IMR-90 (cell line): Measurements from ENCODE around the gene HBM. TPM values are rescaled to one million over a fixed set of nuclear protein-coding genes. Genes with fewer than 3 reads are reported as not detected.
A peak's percentile ranks its signal among the peaks of the same experiment; 100 is the strongest.

Experiments
- ATAC-seq: fragments of 200-7000 bp; cut with Tn5 transposase; 2 replicates; pipeline ENCODE4 v1.9.1; 2020; ENCODE audit warnings: low read depth, mild to moderate bottlenecking, moderate library complexity
- BruUV-seq: library from RNA; stranded (reverse); fragments of 400-500 nt; replicated peaks from 2 replicates; lab custom pipeline; 2021; lab: Mats Ljungman, UMichigan
- CTCF ChIA-PET: fragments of 300-600 bp; formaldehyde crosslinking; extraction: SDS; loops from one replicate; lab custom pipeline; 2021; ENCODE audit warnings: antibody characterized with exemption; lab: Yijun Ruan, JAX
- POLR2A ChIA-PET: fragments of 300-600 bp; sonication (Branson Sonifier 250); formaldehyde crosslinking; loops from one replicate; lab custom pipeline; 2022; ENCODE audit warnings: antibody characterized with exemption; ENCODE audit not compliant: unreplicated experiment; lab: Charles Lee
- DNase-seq: peaks from one replicate; pipeline ENCODE4 v3.0.0; 2013
- H2AFZ ChIP-seq: replicated peaks from 2 replicates; pipeline ENCODE3; 2013; ENCODE audit warnings: low read length, mild to moderate bottlenecking; ENCODE audit not compliant: poor library complexity
- H2AK5ac ChIP-seq: 2 replicates; pipeline ENCODE4 v1.6.1; 2013; ENCODE audit warnings: low read depth, low read length, inconsistent platforms
- H2AK9ac ChIP-seq: replicated peaks from 2 replicates; pipeline ENCODE3; 2013; ENCODE audit warnings: mild to moderate bottlenecking, low read depth, low read length, moderate library complexity; ENCODE audit not compliant: poor library complexity
- H2BK120ac ChIP-seq: 2 replicates; pipeline ENCODE4 v1.6.1; 2013; ENCODE audit warnings: low read depth, low read length, inconsistent platforms
- H2BK15ac ChIP-seq: 3 replicates; pipeline ENCODE4 v1.6.1; 2013; ENCODE audit warnings: low read depth, low read length, inconsistent platforms
- H2BK20ac ChIP-seq: 2 replicates; pipeline ENCODE4 v1.6.1; 2013; ENCODE audit warnings: low read depth, mild to moderate bottlenecking, inconsistent platforms, low read length, moderate library complexity
- H2BK5ac ChIP-seq: 2 replicates; pipeline ENCODE4 v1.6.1; 2013; ENCODE audit warnings: mild to moderate bottlenecking, low read depth, low read length, inconsistent platforms; ENCODE audit not compliant: poor library complexity, severe bottlenecking
- H3K14ac ChIP-seq: replicated peaks from 2 replicates; pipeline ENCODE4 v1.6.1; 2013; ENCODE audit warnings: low read depth, low read length, inconsistent platforms
- H3K18ac ChIP-seq: 2 replicates; pipeline ENCODE4 v1.6.1; 2013; ENCODE audit warnings: low read depth, low read length, control low read depth
- H3K23ac ChIP-seq: 2 replicates; pipeline ENCODE4 v1.6.1; 2013; ENCODE audit warnings: low read depth, low read length, inconsistent platforms
- H3K27ac ChIP-seq: 2 replicates; pipeline ENCODE4 v1.5.1; 2013; ENCODE audit warnings: mild to moderate bottlenecking, control low read depth, low read length; ENCODE audit not compliant: insufficient read depth
- H3K27me3 ChIP-seq: 2 replicates; pipeline ENCODE4 v1.6.1; 2013; ENCODE audit warnings: low read length; ENCODE audit not compliant: control insufficient read depth, insufficient read depth
- H3K36me3 ChIP-seq: 2 replicates; pipeline ENCODE4 v1.6.1; 2013; ENCODE audit warnings: low read length, mixed read lengths; ENCODE audit not compliant: control insufficient read depth, insufficient read depth
- H3K4ac ChIP-seq: 2 replicates; pipeline ENCODE4 v1.6.1; 2013; ENCODE audit warnings: low read depth, low read length, inconsistent platforms
- H3K4me1 ChIP-seq: 2 replicates; pipeline ENCODE4 v1.6.1; 2013; ENCODE audit warnings: low read length, mixed read lengths; ENCODE audit not compliant: control insufficient read depth, insufficient read depth
- H3K4me2 ChIP-seq: 2 replicates; pipeline ENCODE4 v1.6.1; 2013; ENCODE audit warnings: low read depth, mild to moderate bottlenecking, control low read depth, low read length, moderate library complexity
- H3K4me3 ChIP-seq: 2 replicates; pipeline ENCODE4 v1.5.1; 2013; ENCODE audit warnings: low read depth, mild to moderate bottlenecking, control low read depth, low read length, moderate library complexity; ENCODE audit not compliant: insufficient read depth
- H3K56ac ChIP-seq: 2 replicates; pipeline ENCODE4 v1.6.1; 2013; ENCODE audit warnings: low read length, inconsistent platforms; ENCODE audit not compliant: insufficient read depth; ENCODE audit errors: extremely low read depth
- H3K79me1 ChIP-seq, 2 experiments: 2 replicates each; pipeline ENCODE4 v1.6.1; 2013; ENCODE audit warnings: low read length in 2 of 2, inconsistent platforms in 1 of 2, low read depth in 1 of 2
- H3K9ac ChIP-seq: 2 replicates; pipeline ENCODE4 v1.6.1; 2013; ENCODE audit warnings: low read depth, low read length, control low read depth
- H3K9me1 ChIP-seq: 2 replicates; pipeline ENCODE4 v1.6.1; 2013; ENCODE audit warnings: low read length, inconsistent platforms; ENCODE audit not compliant: insufficient read depth
- H3K9me3 ChIP-seq: 2 replicates; pipeline ENCODE4 v1.6.1; 2013; ENCODE audit warnings: low read length; ENCODE audit not compliant: control insufficient read depth, insufficient read depth
- H4K20me1 ChIP-seq: 2 replicates; pipeline ENCODE4 v1.6.1; 2013; ENCODE audit warnings: low read length, inconsistent platforms; ENCODE audit not compliant: insufficient read depth
- H4K5ac ChIP-seq: 2 replicates; pipeline ENCODE4 v1.6.1; 2013; ENCODE audit warnings: mild to moderate bottlenecking, low read depth, low read length, control low read depth
- H4K8ac ChIP-seq, 2 experiments: 2 replicates each; pipeline ENCODE4 v1.6.1; 2013; ENCODE audit warnings: low read depth in 2 of 2, low read length in 2 of 2, control low read depth in 1 of 2, inconsistent platforms in 1 of 2
- H4K91ac ChIP-seq: 2 replicates; pipeline ENCODE4 v1.6.1; 2013; ENCODE audit warnings: low read depth, low read length, inconsistent platforms; ENCODE audit not compliant: insufficient read depth
- FOS ChIP-seq: fragments of 150-350 bp; IDR thresholded peaks from 2 replicates; pipeline ENCODE4 v1.6.1; 2016; ENCODE audit warnings: low read depth, low read length
- MAFK ChIP-seq: IDR thresholded peaks from 2 replicates; pipeline ENCODE4 v1.6.1; 2012; ENCODE audit warnings: low read depth, low read length, improper control_type of control experiment
- MAZ ChIP-seq: IDR thresholded peaks from 2 replicates; pipeline ENCODE4 v1.6.1; 2012; ENCODE audit warnings: low read depth, mild to moderate bottlenecking, low read length, improper control_type of control experiment, moderate library complexity, borderline replicate concordance
- NFE2L2 ChIP-seq: fragments of 150-350 bp; IDR thresholded peaks from 2 replicates; pipeline ENCODE4 v1.6.1; 2016; ENCODE audit warnings: low read depth, mild to moderate bottlenecking, low read length
- USF2 ChIP-seq: fragments of 150-350 bp; IDR thresholded peaks from 2 replicates; pipeline ENCODE4 v1.6.1; 2017; ENCODE audit warnings: mild to moderate bottlenecking, antibody characterized with exemption, low read length, low read depth
- WGBS, 2 experiments: methylation state at CpG; one replicate each; pipeline versions ENCODE4 v1.1.5 to v1.1.7; 2013; ENCODE audit warnings: missing lambda C conversion rate in 2 of 2; ENCODE audit not compliant: insufficient read length in 1 of 2; ENCODE audit errors: extremely low coverage in 2 of 2; 5-methylcytosine and 5-hydroxymethylcytosine counted together
- dilution Hi-C: fragments of 300-500 bp; cut with HindIII; formaldehyde crosslinking; loops from one replicate; pipeline ENCODE4 v1.14.3; 2018; ENCODE audit warnings: low sequenced_read_pairs; ENCODE audit not compliant: unreplicated experiment
- in situ Hi-C: fragments of 300-500 bp; cut with MboI; formaldehyde crosslinking; loops from 3 replicates; pipeline ENCODE4 v1.14.3; 2019; ENCODE audit warnings: low sequenced_read_pairs, inconsistent platforms, mixed read lengths
- intact Hi-C: fragments of 100-400 bp; cut with micrococcal nuclease; formaldehyde crosslinking; loops from 2 replicates; pipeline ENCODE4 v1.10.0; 2022
- polyA plus RNA-seq, 3 experiments: library from polyadenylated mRNA; depleted of rRNA; stranded (reverse); fragments of >200 nt; gene quantifications; 2 replicates each; pipeline ENCODE4 v1.2.3, GENCODE V29; 2012; ENCODE audit warnings: low replicate concordance in 1 of 3
- total RNA-seq: library from RNA; depleted of rRNA; stranded (reverse); fragments of >200 nt; gene quantifications from 2 replicates; pipeline ENCODE4 v1.2.3, GENCODE V29; 2012

The HBM gene
- total and polyA plus RNA-seq, 2 of the 4 experiments (the other 2 are of a cell fraction) = not detected

GRCh38 chr16:143456-143855, 22.3 kb upstream of the HBM start:
- no peak overlapping the region for H2BK20ac ChIP-seq
- H3K18ac ChIP-seq = no peak overlapping the region
- no peak overlapping the region for H3K27ac ChIP-seq
- 0 out of 4 replicates have a peak overlapping the region, but pooled peaks of 1 of the 2 experiments have one; percentile 11 for H4K8ac ChIP-seq
- no peak overlapping the region for H3K9ac ChIP-seq
- no peaks in the 10 kb centered on the region for H3K9me1 ChIP-seq
- no peak overlapping the region for H4K91ac ChIP-seq
- H2BK15ac ChIP-seq = no peak overlapping the region
- in situ Hi-C loops = no loop called here
- no peak overlapping the region for H3K4me3 ChIP-seq
- no peak overlapping the region for H3K23ac ChIP-seq
- BruUV-seq = no TSS peak
- no peaks in the 10 kb centered on the region for H3K9me3 ChIP-seq
- H3K56ac ChIP-seq = no peak overlapping the region
- H2BK120ac ChIP-seq = no peak overlapping the region
- no peaks in the 10 kb centered on the region for H3K79me1 ChIP-seq
- H2BK5ac ChIP-seq = no peak overlapping the region
- CTCF ChIA-PET = no interaction called here
- dilution Hi-C loops = no loop called here
- no peaks in the 10 kb centered on the region for H3K36me3 ChIP-seq
- no peak overlapping the region for H3K14ac ChIP-seq
- intact Hi-C loops = no loop called here
- ATAC-seq (peak; percentile 44), DNase-seq (no peak)
- H2AK5ac ChIP-seq = no peak overlapping the region
- no peaks in the 10 kb centered on the region for H4K20me1 ChIP-seq
- no peak for TF ChIP-seq USF2
- TF ChIP-seq MAFK = no peak
- no peak for TF ChIP-seq MAZ
- TF ChIP-seq FOS = no peak
- TF ChIP-seq NFE2L2 = no peak
- no peak overlapping the region for H4K5ac ChIP-seq
- peak overlapping the region; percentile 71 for H2AFZ ChIP-seq
- H3K4me1 ChIP-seq = no peaks in the 10 kb centered on the region; the same call in 1 of the 2 replicates
- H3K4me2 ChIP-seq = no peak overlapping the region
- peak overlapping the region; percentile 61 for H2AK9ac ChIP-seq
- POLR2A ChIA-PET = no interaction called here
- H3K27me3 ChIP-seq = no peaks in the 10 kb centered on the region
- 49% methylated on average over 4 of the region's 6 CpGs; no CpG with 5 or more reads in 1 of the 2 experiments for WGBS, 2 experiments
- no peak overlapping the region for H3K4ac ChIP-seq
